ENCODE data around the gene SORBS1.

The SORBS1 gene

DNA sequence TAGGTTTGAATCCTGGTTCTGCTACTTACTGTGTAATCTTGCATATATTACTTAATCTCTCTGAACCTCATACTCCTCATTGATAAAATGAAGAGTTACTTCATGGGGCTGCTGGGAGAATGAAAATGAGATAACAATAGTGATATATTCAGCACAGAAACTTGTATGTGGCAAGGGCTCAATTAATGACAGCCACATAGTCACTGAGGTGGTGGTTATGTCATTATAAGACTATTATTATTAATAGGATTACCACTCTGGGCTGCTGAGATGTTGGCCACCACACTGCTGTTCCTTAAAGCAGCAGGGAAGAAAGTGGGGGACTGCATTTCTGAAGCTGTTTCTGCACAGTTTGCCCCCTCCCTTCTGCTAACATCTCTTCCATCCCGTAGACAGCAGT is 170.0 kb downstream of the SORBS1 start:
- 81% methylated on average over 1 of the region's 1 CpG for WGBS
- no peaks in the 10 kb centered on the region for H3K9me3 ChIP-seq (ENCODE audit: insufficient read depth, low read depth, low read length)
- no peak overlapping the region for H3K9ac ChIP-seq (ENCODE audit: low read depth, low read length)

DNA sequence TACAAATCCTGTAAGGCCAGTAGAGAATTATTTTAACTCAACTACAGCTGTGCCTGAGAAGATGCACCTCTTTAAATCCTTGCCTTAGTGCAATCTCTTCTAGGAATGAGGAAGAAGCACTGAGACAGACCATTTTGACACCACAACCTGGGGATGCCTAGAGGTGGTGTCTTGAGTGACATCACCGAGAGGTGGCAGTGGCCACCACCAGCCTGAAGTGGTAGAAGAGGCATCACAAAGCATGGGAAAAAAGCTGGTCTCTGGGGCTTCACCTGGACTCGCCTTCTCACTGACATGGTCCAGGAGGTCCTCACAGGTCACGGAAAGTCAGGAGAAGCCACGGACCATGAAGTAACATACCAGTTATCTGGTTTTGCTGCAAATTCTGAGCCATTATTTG is 171.2 kb downstream of the SORBS1 start:
- Histone ChIP-seq H3K9me3 (ENCODE audit: insufficient read depth, low read depth, low read length) (no peaks in the 10 kb centered on the region), H3K27ac (ENCODE audit: low read depth, low read length) (no peak overlapping the region)
- 92% methylated on average over 4 of the region's 4 CpGs for WGBS

More for the DNA sequence above, 170.0 kb downstream of the SORBS1 start:
- peaks cover 8% of the 10 kb centered on the region for H3K36me3 ChIP-seq (ENCODE audit: insufficient read depth, low read length)
- H3K4me1 ChIP-seq (ENCODE audit: insufficient read depth, low read length), result 0 out of 2 replicates have a peak, but pooled peaks cover 7% of the 10 kb centered on the region
- H3K27ac ChIP-seq (ENCODE audit: low read depth, low read length), result no peak overlapping the region
- no peak overlapping the region for H3K4me3 ChIP-seq (ENCODE audit: low read length)
- no peaks in the 10 kb centered on the region for H3K27me3 ChIP-seq (ENCODE audit: insufficient read depth, low read length)

DNA sequence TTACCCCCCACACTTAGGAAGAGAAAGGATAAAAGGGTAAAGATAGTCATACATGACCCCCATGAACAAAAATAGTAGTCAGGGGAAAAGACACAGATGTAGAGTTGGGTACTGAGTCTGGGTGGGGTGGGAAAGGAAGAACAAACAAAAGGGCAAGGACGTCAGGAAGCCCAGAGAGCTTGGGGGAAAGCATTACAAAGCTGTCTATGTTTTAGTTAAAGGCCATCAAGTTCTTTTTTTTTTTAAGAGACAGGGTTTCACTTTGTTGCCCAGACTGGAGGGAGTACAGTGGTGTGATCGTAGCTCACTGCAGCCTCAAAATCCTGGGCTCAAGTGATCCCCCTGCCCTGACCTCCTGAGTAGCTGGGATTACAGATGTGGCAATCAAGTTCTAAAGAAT is 172.0 kb downstream of the SORBS1 start:
- Histone ChIP-seq H3K4me3 (ENCODE audit: low read length) (no peak overlapping the region), H3K9ac (ENCODE audit: low read depth, low read length) (no peak overlapping the region), H3K4me1 (ENCODE audit: insufficient read depth, low read length) (0 out of 2 replicates have a peak, but pooled peaks cover 7% of the 10 kb centered on the region), H3K36me3 (ENCODE audit: insufficient read depth, low read length) (peaks cover 4% of the 10 kb centered on the region; the same call in 1 of the 2 replicates), H3K27me3 (ENCODE audit: insufficient read depth, low read length) (no peaks in the 10 kb centered on the region), H3K27ac (ENCODE audit: low read depth, low read length) (no peak overlapping the region), H3K9me3 (ENCODE audit: insufficient read depth, low read depth, low read length) (no peaks in the 10 kb centered on the region)
- WGBS, result 74% methylated on average over 2 of the region's 2 CpGs

More for the DNA sequence above, 171.2 kb downstream of the SORBS1 start:
- H3K27me3 ChIP-seq (ENCODE audit: insufficient read depth, low read length), result no peaks in the 10 kb centered on the region
- H3K4me3 ChIP-seq (ENCODE audit: low read length), result no peak overlapping the region
- 0 out of 2 replicates have a peak, but pooled peaks cover 7% of the 10 kb centered on the region for H3K4me1 ChIP-seq (ENCODE audit: insufficient read depth, low read length)
- no peak overlapping the region for H3K9ac ChIP-seq (ENCODE audit: low read depth, low read length)
- H3K36me3 ChIP-seq (ENCODE audit: insufficient read depth, low read length), result peaks cover 4% of the 10 kb centered on the region; the same call in 1 of the 2 replicates

GRCh38 chr10:95388539-95388938 is 172.6 kb downstream of the SORBS1 start:
- 77% methylated on average over 1 of the region's 1 CpG for WGBS
- Histone ChIP-seq H3K4me1 (ENCODE audit: insufficient read depth, low read length) (0 out of 2 replicates have a peak, but pooled peaks cover 7% of the 10 kb centered on the region), H3K36me3 (ENCODE audit: insufficient read depth, low read length) (peaks cover 7% of the 10 kb centered on the region), H3K27ac (ENCODE audit: low read depth, low read length) (no peak overlapping the region), H3K4me3 (ENCODE audit: low read length) (no peak overlapping the region), H3K9ac (ENCODE audit: low read depth, low read length) (no peak overlapping the region), H3K9me3 (ENCODE audit: insufficient read depth, low read depth, low read length) (no peaks in the 10 kb centered on the region), H3K27me3 (ENCODE audit: insufficient read depth, low read length) (no peaks in the 10 kb centered on the region)

- H3K9ac ChIP-seq (ENCODE audit: low read depth, low read length), result no peak overlapping the region
- 0 out of 2 replicates have a peak, but pooled peaks cover 7% of the 10 kb centered on the region for H3K4me1 ChIP-seq (ENCODE audit: insufficient read depth, low read length)
- H3K9me3 ChIP-seq (ENCODE audit: insufficient read depth, low read depth, low read length), result no peaks in the 10 kb centered on the region
- 95% methylated on average over 5 of the region's 5 CpGs for WGBS
- no peaks in the 10 kb centered on the region for H3K27me3 ChIP-seq (ENCODE audit: insufficient read depth, low read length)
- peaks cover 9% of the 10 kb centered on the region for H3K36me3 ChIP-seq (ENCODE audit: insufficient read depth, low read length)
- no peak overlapping the region for H3K4me3 ChIP-seq (ENCODE audit: low read length)
- no peak overlapping the region for H3K27ac ChIP-seq (ENCODE audit: low read depth, low read length)
Observed at GRCh38 chr10:95388109-95388471, 173.1 kb downstream of the SORBS1 start.

DNA sequence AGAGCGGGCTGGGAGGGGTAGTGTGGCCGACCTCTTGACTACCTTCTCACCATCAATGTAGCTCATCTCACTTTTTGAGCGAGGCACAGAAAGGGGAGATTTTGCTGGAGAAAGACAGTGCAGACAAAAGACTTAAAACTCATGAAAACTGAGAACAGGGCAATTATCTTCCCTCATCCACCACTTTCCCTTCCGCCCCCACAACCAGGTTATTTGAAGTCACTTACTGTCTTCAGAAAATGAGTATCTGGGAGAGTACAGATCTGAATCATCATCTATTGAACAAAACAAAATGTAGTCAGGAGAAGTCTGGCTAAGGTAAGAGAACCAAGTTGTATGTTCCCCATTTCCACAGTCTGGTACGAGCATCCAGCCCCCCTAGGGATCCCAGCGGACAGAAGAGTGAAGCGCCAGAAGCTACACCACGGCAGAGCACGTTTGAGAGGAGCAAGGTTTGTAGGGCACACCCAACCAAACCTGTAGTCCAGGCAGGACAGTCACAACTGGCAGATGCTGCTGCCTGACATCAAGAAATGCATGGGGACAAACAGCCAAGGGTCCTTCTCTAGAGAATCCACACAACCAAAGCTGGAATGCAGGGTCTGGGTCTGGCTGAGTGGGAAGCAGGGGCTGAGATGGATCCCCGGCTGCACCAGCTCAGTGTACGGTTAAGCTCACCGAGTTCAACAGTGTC is 177.0 kb downstream of the SORBS1 start:
- Histone ChIP-seq H3K36me3 (ENCODE audit: insufficient read depth, low read length) (peaks cover 42% of the 10 kb centered on the region), H3K27ac (ENCODE audit: low read depth, low read length) (no peak overlapping the region), H3K4me1 (ENCODE audit: insufficient read depth, low read length) (0 out of 2 replicates have a peak, but pooled peaks cover 2% of the 10 kb centered on the region), H3K4me3 (ENCODE audit: low read length) (no peak overlapping the region), H3K9me3 (ENCODE audit: insufficient read depth, low read depth, low read length) (no peaks in the 10 kb centered on the region), H3K9ac (ENCODE audit: low read depth, low read length) (no peak overlapping the region), H3K27me3 (ENCODE audit: insufficient read depth, low read length) (no peaks in the 10 kb centered on the region)
- 94% methylated on average over 12 of the region's 12 CpGs for WGBS

DNA sequence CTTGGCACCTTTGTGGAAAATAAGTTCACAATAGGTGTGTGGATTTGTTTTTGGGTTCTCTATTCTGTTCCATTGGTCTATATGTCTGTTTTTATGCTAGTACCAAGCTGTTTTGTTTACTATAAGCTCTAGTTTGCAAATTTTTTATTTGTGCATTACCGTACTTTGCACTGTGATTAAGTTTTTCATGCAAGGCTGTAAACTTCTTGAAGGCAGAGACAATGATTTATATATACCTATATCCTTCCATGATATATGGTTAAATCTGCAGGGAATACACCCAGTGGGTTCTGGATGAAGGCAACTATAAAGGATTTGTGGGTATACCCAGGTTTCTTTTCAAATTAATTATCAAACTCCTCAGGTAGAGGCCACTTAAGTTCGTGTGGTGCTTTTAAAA is 178.6 kb downstream of the SORBS1 start:
- 91% methylated on average over 2 of the region's 2 CpGs for WGBS
- no peak overlapping the region for H3K27ac ChIP-seq (ENCODE audit: low read depth, low read length)

GRCh38 chr10:95382174-95382573 is 179.0 kb downstream of the SORBS1 start:
- no peaks in the 10 kb centered on the region for H3K4me1 ChIP-seq (ENCODE audit: insufficient read depth, low read length)
- no peaks in the 10 kb centered on the region for H3K27me3 ChIP-seq (ENCODE audit: insufficient read depth, low read length)
- no peaks in the 10 kb centered on the region for H3K9me3 ChIP-seq (ENCODE audit: insufficient read depth, low read depth, low read length)
- no peak overlapping the region for H3K27ac ChIP-seq (ENCODE audit: low read depth, low read length)
- no peak overlapping the region for H3K9ac ChIP-seq (ENCODE audit: low read depth, low read length)
- no peak overlapping the region for H3K4me3 ChIP-seq (ENCODE audit: low read length)
- peaks cover 42% of the 10 kb centered on the region for H3K36me3 ChIP-seq (ENCODE audit: insufficient read depth, low read length)

More for the DNA sequence above, 178.6 kb downstream of the SORBS1 start:
- peaks cover 42% of the 10 kb centered on the region for H3K36me3 ChIP-seq (ENCODE audit: insufficient read depth, low read length)
- H3K4me3 ChIP-seq (ENCODE audit: low read length), result no peak overlapping the region
- no peaks in the 10 kb centered on the region for H3K27me3 ChIP-seq (ENCODE audit: insufficient read depth, low read length)
- no peak overlapping the region for H3K9ac ChIP-seq (ENCODE audit: low read depth, low read length)
- no peaks in the 10 kb centered on the region for H3K9me3 ChIP-seq (ENCODE audit: insufficient read depth, low read depth, low read length)
- no peaks in the 10 kb centered on the region for H3K4me1 ChIP-seq (ENCODE audit: insufficient read depth, low read length)

DNA sequence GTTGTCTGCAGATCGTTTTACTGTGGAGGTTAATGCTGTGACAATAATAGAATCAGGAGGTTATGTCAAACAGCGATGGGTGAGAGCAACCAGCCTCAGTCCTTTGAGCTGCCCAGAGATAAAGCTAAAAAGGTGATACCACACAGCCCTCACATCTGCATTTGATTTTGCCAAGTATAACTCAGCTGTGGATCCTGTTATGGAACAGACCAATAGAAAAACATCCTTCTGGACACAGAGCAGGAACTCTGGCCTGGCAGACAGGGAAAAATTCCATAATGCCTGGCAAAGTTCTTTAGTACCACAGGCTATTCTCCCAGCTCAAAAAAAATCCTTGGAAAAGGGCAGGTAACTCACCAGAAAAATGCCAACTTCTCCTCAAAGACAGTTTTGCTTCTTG is 183.2 kb downstream of the SORBS1 start:
- no peak overlapping the region for H3K4me3 ChIP-seq (ENCODE audit: low read length)
- WGBS, result 71% methylated on average over 2 of the region's 2 CpGs
- no peaks in the 10 kb centered on the region for H3K27me3 ChIP-seq (ENCODE audit: insufficient read depth, low read length)
- no peak overlapping the region for H3K27ac ChIP-seq (ENCODE audit: low read depth, low read length)
- H3K36me3 ChIP-seq (ENCODE audit: insufficient read depth, low read length), result peaks cover 33% of the 10 kb centered on the region
- no peaks in the 10 kb centered on the region for H3K9me3 ChIP-seq (ENCODE audit: insufficient read depth, low read depth, low read length)
- H3K9ac ChIP-seq (ENCODE audit: low read depth, low read length), result no peak overlapping the region
- no peaks in the 10 kb centered on the region for H3K4me1 ChIP-seq (ENCODE audit: insufficient read depth, low read length)

DNA sequence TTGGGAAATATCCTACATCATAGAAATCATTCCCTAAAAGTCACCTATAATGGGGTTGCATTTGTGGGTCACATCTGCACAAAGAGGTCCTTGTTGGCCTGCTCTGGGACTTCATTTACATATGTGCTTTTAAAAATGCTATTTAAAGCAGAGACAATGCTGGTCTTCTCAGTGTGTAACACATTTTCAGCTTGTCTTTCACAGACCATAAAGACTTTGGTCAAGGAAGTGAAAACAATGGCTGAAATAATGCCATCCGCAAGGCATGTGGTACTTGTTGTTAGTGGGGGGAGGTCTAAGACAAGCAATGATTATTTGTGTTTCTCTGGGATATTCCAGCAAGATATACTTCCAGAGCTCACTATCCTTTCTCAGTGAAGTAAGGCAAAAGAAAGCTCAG is 185.8 kb downstream of the SORBS1 start:
- H3K27me3 ChIP-seq (ENCODE audit: insufficient read depth, low read length), result no peaks in the 10 kb centered on the region
- H3K4me1 ChIP-seq (ENCODE audit: insufficient read depth, low read length), result peaks cover 11% of the 10 kb centered on the region
- no peaks in the 10 kb centered on the region for H3K9me3 ChIP-seq (ENCODE audit: insufficient read depth, low read depth, low read length)
- H3K27ac ChIP-seq (ENCODE audit: low read depth, low read length), result no peak overlapping the region
- H3K36me3 ChIP-seq (ENCODE audit: insufficient read depth, low read length), result peaks cover 11% of the 10 kb centered on the region
- no peak overlapping the region for H3K9ac ChIP-seq (ENCODE audit: low read depth, low read length)
- H3K4me3 ChIP-seq (ENCODE audit: low read length), result no peak overlapping the region
- WGBS, result 95% methylated on average over 1 of the region's 1 CpG

DNA sequence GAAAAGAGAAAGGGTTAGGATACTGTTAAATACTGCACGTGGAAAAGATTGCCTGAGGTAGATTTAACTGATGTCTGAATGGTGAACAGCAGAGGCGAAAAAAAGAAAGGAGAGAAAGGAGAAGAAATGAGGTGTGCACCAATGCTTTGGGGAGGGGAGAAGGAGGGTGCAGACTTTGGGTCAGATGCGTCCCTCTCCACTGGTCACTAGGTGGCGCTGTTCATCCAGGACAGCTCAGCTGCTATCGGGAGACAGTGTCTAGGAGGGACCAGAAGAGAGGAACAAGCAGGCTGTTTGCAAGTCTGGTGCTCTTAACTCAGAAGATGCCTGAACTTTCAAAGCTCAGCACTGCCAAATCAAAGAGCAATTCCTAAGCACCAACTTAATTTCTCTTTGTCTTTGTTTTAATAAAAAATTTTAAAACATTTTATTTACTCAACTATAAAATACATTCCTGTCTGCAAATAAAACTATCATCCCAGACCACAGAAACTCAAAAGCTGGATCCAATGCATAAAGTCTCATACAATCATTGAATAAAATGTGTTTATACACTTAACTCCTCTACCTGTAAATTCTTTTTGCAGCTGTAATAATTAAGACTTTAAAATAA is 186.5 kb downstream of the SORBS1 start:
- peaks cover 5% of the 10 kb centered on the region for H3K36me3 ChIP-seq (ENCODE audit: insufficient read depth, low read length)
- no peaks in the 10 kb centered on the region for H3K27me3 ChIP-seq (ENCODE audit: insufficient read depth, low read length)
- H3K9me3 ChIP-seq (ENCODE audit: insufficient read depth, low read depth, low read length), result no peaks in the 10 kb centered on the region
- H3K9ac ChIP-seq (ENCODE audit: low read depth, low read length), result no peak overlapping the region
- 5% methylated on average over 5 of the region's 5 CpGs for WGBS
- H3K4me1 ChIP-seq (ENCODE audit: insufficient read depth, low read length), result peaks cover 11% of the 10 kb centered on the region
- no peak overlapping the region for H3K27ac ChIP-seq (ENCODE audit: low read depth, low read length)
- no peak overlapping the region for H3K4me3 ChIP-seq (ENCODE audit: low read length)
